Activated T-cell treated with anti-CD3 and anti-CD28 coated beads, Interleukin-2, amount 50 U/mL, for 24 hours (primary cell): ENCODE results near the gene PACSIN3.
A peak's percentile ranks its signal among the peaks of the same experiment; 100 is the strongest.

Source experiments
- DNase-seq: peaks from one replicate; pipeline ENCODE4 v3.0.0-alpha.2; 2020
- H3K27ac Mint-ChIP-seq: 2 replicates; pipeline ENCODE4 v1.8.0; 2020; ENCODE audit warnings: mild to moderate bottlenecking, mixed read lengths
- H3K27me3 Mint-ChIP-seq: 2 replicates; pipeline ENCODE4 v1.8.0; 2020; ENCODE audit warnings: mixed read lengths
- H3K36me3 Mint-ChIP-seq: 2 replicates; pipeline ENCODE4 v1.8.0; 2020; ENCODE audit warnings: low read depth, mixed read lengths
- H3K4me1 Mint-ChIP-seq: 2 replicates; pipeline ENCODE4 v1.8.0; 2020; ENCODE audit warnings: low read depth, mixed read lengths
- H3K4me3 Mint-ChIP-seq: 2 replicates; pipeline ENCODE4 v1.8.0; 2020; ENCODE audit warnings: mild to moderate bottlenecking, moderate library complexity, mixed read lengths
- H3K9me3 Mint-ChIP-seq: 2 replicates; pipeline ENCODE4 v1.8.0; 2020; ENCODE audit warnings: mixed read lengths

The PACSIN3 gene

GRCh38 chr11:47186076-47186699, at the start of gene PACSIN3:
PACSIN3 (minus strand) TSS chr11:47186434; CDS start chr11:47182727, 3,707 bp downstream.
- peak within 1 kb of the TSS; percentile 68 for H3K27ac Mint-ChIP-seq
- H3K9me3 Mint-ChIP-seq, result no peaks in the 10 kb centered on the region
- peak within 1 kb of the TSS; percentile 72 for H3K4me3 Mint-ChIP-seq
- peaks cover 15% of the 10 kb centered on the region for H3K4me1 Mint-ChIP-seq
- DNase-seq, result peak; percentile 76
- no peaks in the 10 kb centered on the region for H3K36me3 Mint-ChIP-seq
- H3K27me3 Mint-ChIP-seq, result peaks cover 39% of the 10 kb centered on the region

GRCh38 chr11:47235163-47235562, 48.9 kb upstream of the PACSIN3 start:
- H3K36me3 Mint-ChIP-seq, result peaks cover 90% of the 10 kb centered on the region
- no peaks in the 10 kb centered on the region for H3K27me3 Mint-ChIP-seq
- H3K27ac Mint-ChIP-seq, result peak overlapping the region; percentile 89
- H3K4me1 Mint-ChIP-seq, result peaks cover 32% of the 10 kb centered on the region
- no peak for DNase-seq
- no peak overlapping the region for H3K4me3 Mint-ChIP-seq
- no peaks in the 10 kb centered on the region for H3K9me3 Mint-ChIP-seq

GRCh38 chr11:47234669-47235100, 48.5 kb upstream of the PACSIN3 start:
- Mint-ChIP-seq H3K9me3 (no peaks in the 10 kb centered on the region), H3K4me3 (peak overlapping the region; percentile 24), H3K36me3 (peaks cover 90% of the 10 kb centered on the region), H3K27me3 (no peaks in the 10 kb centered on the region), H3K27ac (peak overlapping the region; percentile 89), H3K4me1 (peaks cover 32% of the 10 kb centered on the region)
- peak; percentile 55 for DNase-seq

- Mint-ChIP-seq H3K4me1 (peaks cover 32% of the 10 kb centered on the region), H3K4me3 (peak overlapping the region; percentile 24), H3K9me3 (no peaks in the 10 kb centered on the region), H3K36me3 (peaks cover 89% of the 10 kb centered on the region), H3K27ac (peak overlapping the region; percentile 89), H3K27me3 (no peaks in the 10 kb centered on the region)
- no peak for DNase-seq
Measured at GRCh38 chr11:47233989-47234668, 47.9 kb upstream of the PACSIN3 start.

- no peak overlapping the region for H3K4me3 Mint-ChIP-seq
- H3K36me3 Mint-ChIP-seq, result peaks cover 89% of the 10 kb centered on the region
- peak overlapping the region; percentile 37 for H3K27ac Mint-ChIP-seq
- peaks cover 32% of the 10 kb centered on the region for H3K4me1 Mint-ChIP-seq
- DNase-seq, result no peak
- H3K9me3 Mint-ChIP-seq, result no peaks in the 10 kb centered on the region
- H3K27me3 Mint-ChIP-seq, result no peaks in the 10 kb centered on the region
Measured at GRCh38 chr11:47233051-47233450, 46.8 kb upstream of the PACSIN3 start.

GRCh38 chr11:47229161-47229560, 42.9 kb upstream of the PACSIN3 start:
- Mint-ChIP-seq H3K27me3 (no peaks in the 10 kb centered on the region), H3K36me3 (peaks cover 88% of the 10 kb centered on the region), H3K4me1 (peaks cover 34% of the 10 kb centered on the region), H3K27ac (peak overlapping the region; percentile 5), H3K4me3 (no peak overlapping the region), H3K9me3 (no peaks in the 10 kb centered on the region)
- no peak for DNase-seq

- no peak for DNase-seq
- Mint-ChIP-seq H3K9me3 (no peaks in the 10 kb centered on the region), H3K27ac (peak overlapping the region; percentile 91), H3K4me3 (peak overlapping the region; percentile 55), H3K36me3 (peaks cover 84% of the 10 kb centered on the region), H3K4me1 (peaks cover 33% of the 10 kb centered on the region), H3K27me3 (no peaks in the 10 kb centered on the region)
Measured at GRCh38 chr11:47225552-47226400, 39.5 kb upstream of the PACSIN3 start.

GRCh38 chr11:47222696-47223095, 36.5 kb upstream of the PACSIN3 start:
- H3K4me3 Mint-ChIP-seq, result no peak overlapping the region
- DNase-seq, result no peak
- H3K27ac Mint-ChIP-seq, result peak overlapping the region; percentile 57
- H3K36me3 Mint-ChIP-seq, result peaks cover 84% of the 10 kb centered on the region
- H3K4me1 Mint-ChIP-seq, result peaks cover 55% of the 10 kb centered on the region
- H3K9me3 Mint-ChIP-seq, result no peaks in the 10 kb centered on the region
- no peaks in the 10 kb centered on the region for H3K27me3 Mint-ChIP-seq

- H3K4me1 Mint-ChIP-seq, result peaks cover 56% of the 10 kb centered on the region
- DNase-seq, result no peak
- no peak overlapping the region for H3K4me3 Mint-ChIP-seq
- peaks cover 83% of the 10 kb centered on the region for H3K36me3 Mint-ChIP-seq
- H3K27ac Mint-ChIP-seq, result peak overlapping the region; percentile 88
- H3K9me3 Mint-ChIP-seq, result no peaks in the 10 kb centered on the region
- no peaks in the 10 kb centered on the region for H3K27me3 Mint-ChIP-seq
Measured at GRCh38 chr11:47220401-47220821, 34.2 kb upstream of the PACSIN3 start.

- Mint-ChIP-seq H3K4me1 (peaks cover 50% of the 10 kb centered on the region), H3K36me3 (peaks cover 62% of the 10 kb centered on the region), H3K27ac (peak overlapping the region; percentile 100), H3K4me3 (peak overlapping the region; percentile 97), H3K9me3 (no peaks in the 10 kb centered on the region), H3K27me3 (no peaks in the 10 kb centered on the region)
- DNase-seq, result peak; percentile 82
Measured at GRCh38 chr11:47216121-47216798, 30.0 kb upstream of the PACSIN3 start.

GRCh38 chr11:47215366-47215910, 29.2 kb upstream of the PACSIN3 start:
- H3K4me1 Mint-ChIP-seq, result peaks cover 48% of the 10 kb centered on the region
- no peaks in the 10 kb centered on the region for H3K9me3 Mint-ChIP-seq

GRCh38 chr11:47213950-47214565, 27.8 kb upstream of the PACSIN3 start:
- Mint-ChIP-seq H3K36me3 (peaks cover 43% of the 10 kb centered on the region), H3K27me3 (no peaks in the 10 kb centered on the region), H3K4me3 (peak overlapping the region; percentile 97), H3K9me3 (no peaks in the 10 kb centered on the region), H3K4me1 (peaks cover 40% of the 10 kb centered on the region), H3K27ac (peak overlapping the region; percentile 100)
- DNase-seq, result peak; percentile 87

More at GRCh38 chr11:47215366-47215910, 29.2 kb upstream of the PACSIN3 start:
- no peaks in the 10 kb centered on the region for H3K27me3 Mint-ChIP-seq
- peaks cover 56% of the 10 kb centered on the region for H3K36me3 Mint-ChIP-seq
- peak overlapping the region; percentile 100 for H3K27ac Mint-ChIP-seq
- peak overlapping the region; percentile 97 for H3K4me3 Mint-ChIP-seq
- no peak for DNase-seq

- Mint-ChIP-seq H3K27me3 (no peaks in the 10 kb centered on the region), H3K27ac (no peak overlapping the region), H3K4me3 (no peak overlapping the region), H3K9me3 (no peaks in the 10 kb centered on the region), H3K4me1 (peaks cover 33% of the 10 kb centered on the region), H3K36me3 (peaks cover 32% of the 10 kb centered on the region)
- DNase-seq, result no peak
Measured at GRCh38 chr11:47212938-47213337, 26.7 kb upstream of the PACSIN3 start.
